Measurements from ENCODE around the gene TTC33. TPM values are rescaled to one million over a fixed set of nuclear protein-coding genes. Genes with fewer than 3 reads are reported as not detected.
"Not testable (repeated sequence)": the region's sequence is repeated elsewhere in the genome, so short reads cannot be mapped to it uniquely, and the experiment has no call there.

TTC33 gene
- total RNA-seq, 3 donors from 2014 or later, result 17.6 to 28.1 (median 18.4) TPM

DNA sequence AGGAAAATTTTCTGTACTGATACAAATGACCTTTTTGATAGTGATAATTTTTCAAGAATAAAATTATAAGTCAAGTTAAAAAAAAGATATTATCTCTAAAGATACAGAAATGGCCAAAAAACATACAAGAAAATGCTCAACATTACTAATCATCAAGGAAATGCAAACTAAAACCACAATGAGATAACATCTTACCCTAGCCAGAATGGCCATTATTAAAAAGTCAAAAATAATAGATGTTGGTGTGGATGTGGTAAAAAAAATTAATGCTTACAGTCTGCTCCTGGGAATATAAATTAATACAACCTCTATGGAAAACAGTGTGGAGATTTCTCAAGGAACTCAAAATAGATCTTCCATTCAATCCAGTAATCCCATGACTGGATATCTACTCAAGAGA is 99.0 kb downstream of the TTC33 start:
- Histone ChIP-seq H3K36me3 (no peaks in the 10 kb centered on the region), H3K4me3 (no peak overlapping the region), H3K27me3 (no peaks in the 10 kb centered on the region), H3K4me1 (no peaks in the 10 kb centered on the region), H3K9me3 (no peaks in the 10 kb centered on the region), H3K27ac (no peak overlapping the region)
- TF ChIP-seq, protein P1, sequence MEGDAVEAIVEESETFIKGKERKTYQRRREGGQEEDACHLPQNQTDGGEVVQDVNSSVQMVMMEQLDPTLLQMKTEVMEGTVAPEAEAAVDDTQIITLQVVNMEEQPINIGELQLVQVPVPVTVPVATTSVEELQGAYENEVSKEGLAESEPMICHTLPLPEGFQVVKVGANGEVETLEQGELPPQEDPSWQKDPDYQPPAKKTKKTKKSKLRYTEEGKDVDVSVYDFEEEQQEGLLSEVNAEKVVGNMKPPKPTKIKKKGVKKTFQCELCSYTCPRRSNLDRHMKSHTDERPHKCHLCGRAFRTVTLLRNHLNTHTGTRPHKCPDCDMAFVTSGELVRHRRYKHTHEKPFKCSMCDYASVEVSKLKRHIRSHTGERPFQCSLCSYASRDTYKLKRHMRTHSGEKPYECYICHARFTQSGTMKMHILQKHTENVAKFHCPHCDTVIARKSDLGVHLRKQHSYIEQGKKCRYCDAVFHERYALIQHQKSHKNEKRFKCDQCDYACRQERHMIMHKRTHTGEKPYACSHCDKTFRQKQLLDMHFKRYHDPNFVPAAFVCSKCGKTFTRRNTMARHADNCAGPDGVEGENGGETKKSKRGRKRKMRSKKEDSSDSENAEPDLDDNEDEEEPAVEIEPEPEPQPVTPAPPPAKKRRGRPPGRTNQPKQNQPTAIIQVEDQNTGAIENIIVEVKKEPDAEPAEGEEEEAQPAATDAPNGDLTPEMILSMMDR (IDR thresholded peaks at IDR 0.05), result no peak
- no peak for TF ChIP-seq POLR2AphosphoS5 (IDR thresholded peaks at IDR 0.05)
- no peak for TF ChIP-seq POLR2A (IDR thresholded peaks at IDR 0.05)
- intact Hi-C loops (cut with DNase I; ENCODE audit: low total_unique reads), result no loop called here
- no peak for DNase-seq (ENCODE audit: low spot score in 2 of 2)

DNA sequence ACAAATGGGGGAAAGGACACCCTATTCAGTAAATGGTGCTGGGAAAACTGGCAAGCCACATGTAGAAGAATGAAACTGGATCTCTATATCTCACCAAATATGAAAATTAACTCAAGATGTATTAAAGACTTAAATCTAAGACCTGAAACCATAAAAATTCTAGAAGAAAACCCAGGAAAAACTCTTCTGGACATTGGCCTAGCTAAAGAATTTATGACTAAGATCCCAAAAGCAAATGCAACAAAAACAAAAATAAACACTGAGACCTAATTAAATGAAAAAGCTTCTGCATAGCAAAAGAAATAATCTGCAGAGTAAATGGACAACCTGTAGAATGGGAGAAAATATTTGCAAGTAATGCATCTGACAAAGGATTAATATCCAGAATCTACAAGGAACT is 99.7 kb downstream of the TTC33 start:
- H3K9me3 ChIP-seq; DNase-seq (ENCODE audit: low spot score in 2 of 2); H3K4me1 ChIP-seq; H3K4me3 ChIP-seq; H3K27me3 ChIP-seq; intact Hi-C loops (cut with DNase I; ENCODE audit: low total_unique reads); H3K27ac ChIP-seq; H3K36me3 ChIP-seq: not testable (repeated sequence)

DNA sequence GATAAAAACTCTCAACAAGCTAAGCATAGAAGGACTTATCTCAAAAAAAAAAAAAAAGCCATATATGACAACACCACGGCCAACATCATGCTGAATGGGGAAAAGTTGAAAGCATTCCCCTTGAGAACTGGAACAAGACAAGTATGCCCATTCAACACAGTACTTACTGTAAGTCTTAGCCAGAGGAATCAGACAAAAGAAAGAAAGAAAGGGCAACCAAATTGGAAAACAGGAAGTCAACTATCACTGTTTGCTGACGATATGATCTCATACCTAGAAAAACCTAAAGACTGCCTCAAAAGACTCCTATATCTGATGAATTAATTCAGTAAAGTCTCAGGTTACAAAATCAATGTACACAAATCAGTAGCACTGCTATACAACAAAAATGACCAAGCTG is 100.6 kb downstream of the TTC33 start:
- no peak for DNase-seq (ENCODE audit: low spot score in 2 of 2)
- no peaks in the 10 kb centered on the region for H3K9me3 ChIP-seq
- H3K27ac ChIP-seq, result no peak overlapping the region
- H3K4me3 ChIP-seq, result no peak overlapping the region
- no peaks in the 10 kb centered on the region for H3K36me3 ChIP-seq
- TF ChIP-seq, protein P1 (IDR thresholded peaks at IDR 0.05), result no peak
- no peak for TF ChIP-seq POLR2A (IDR thresholded peaks at IDR 0.05)
- no peak for TF ChIP-seq POLR2AphosphoS5 (IDR thresholded peaks at IDR 0.05)
- H3K4me1 ChIP-seq, result no peaks in the 10 kb centered on the region
- intact Hi-C loops (cut with DNase I; ENCODE audit: low total_unique reads), result no loop called here
- no peaks in the 10 kb centered on the region for H3K27me3 ChIP-seq

DNA sequence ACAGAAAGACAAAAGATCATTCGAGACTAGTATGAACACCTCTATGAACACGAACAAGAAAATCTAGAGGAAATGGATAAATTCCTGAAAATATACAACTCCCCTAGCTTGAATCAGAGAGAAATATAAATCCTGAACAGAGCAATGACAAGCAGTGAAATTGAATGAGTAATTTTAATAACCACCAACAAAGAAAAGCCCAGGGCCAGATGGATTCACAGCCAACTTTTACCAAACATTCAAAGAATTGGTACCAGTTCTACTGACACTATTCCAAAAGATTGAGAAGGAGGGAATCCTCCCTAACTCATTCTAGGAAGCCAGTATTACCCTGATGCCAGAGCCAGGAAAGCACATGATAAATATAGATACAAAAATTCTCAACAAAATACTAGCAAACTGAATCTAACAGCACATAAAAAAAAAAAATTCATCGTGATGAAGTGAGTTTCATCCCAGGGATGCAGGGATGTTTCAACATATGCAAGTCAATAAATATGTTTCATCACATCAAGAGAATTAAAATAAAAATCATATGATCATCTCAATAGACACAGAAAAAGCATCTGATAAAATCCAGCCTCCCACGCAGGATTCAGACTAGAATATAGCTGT is 101.3 kb downstream of the TTC33 start:
- DNase-seq (ENCODE audit: low spot score in 2 of 2), result no peak
- no peaks in the 10 kb centered on the region for H3K9me3 ChIP-seq
- no peaks in the 10 kb centered on the region for H3K27me3 ChIP-seq
- TF ChIP-seq POLR2AphosphoS5 (IDR thresholded peaks at IDR 0.05) (no peak), POLR2A (IDR thresholded peaks at IDR 0.05) (no peak)
- TF ChIP-seq, protein P1 (IDR thresholded peaks at IDR 0.05), result no peak
- no peak overlapping the region for H3K27ac ChIP-seq
- intact Hi-C loops (cut with DNase I; ENCODE audit: low total_unique reads), result no loop called here
- H3K4me1 ChIP-seq, result no peaks in the 10 kb centered on the region
- H3K4me3 ChIP-seq, result no peak overlapping the region
- H3K36me3 ChIP-seq, result no peaks in the 10 kb centered on the region

DNA sequence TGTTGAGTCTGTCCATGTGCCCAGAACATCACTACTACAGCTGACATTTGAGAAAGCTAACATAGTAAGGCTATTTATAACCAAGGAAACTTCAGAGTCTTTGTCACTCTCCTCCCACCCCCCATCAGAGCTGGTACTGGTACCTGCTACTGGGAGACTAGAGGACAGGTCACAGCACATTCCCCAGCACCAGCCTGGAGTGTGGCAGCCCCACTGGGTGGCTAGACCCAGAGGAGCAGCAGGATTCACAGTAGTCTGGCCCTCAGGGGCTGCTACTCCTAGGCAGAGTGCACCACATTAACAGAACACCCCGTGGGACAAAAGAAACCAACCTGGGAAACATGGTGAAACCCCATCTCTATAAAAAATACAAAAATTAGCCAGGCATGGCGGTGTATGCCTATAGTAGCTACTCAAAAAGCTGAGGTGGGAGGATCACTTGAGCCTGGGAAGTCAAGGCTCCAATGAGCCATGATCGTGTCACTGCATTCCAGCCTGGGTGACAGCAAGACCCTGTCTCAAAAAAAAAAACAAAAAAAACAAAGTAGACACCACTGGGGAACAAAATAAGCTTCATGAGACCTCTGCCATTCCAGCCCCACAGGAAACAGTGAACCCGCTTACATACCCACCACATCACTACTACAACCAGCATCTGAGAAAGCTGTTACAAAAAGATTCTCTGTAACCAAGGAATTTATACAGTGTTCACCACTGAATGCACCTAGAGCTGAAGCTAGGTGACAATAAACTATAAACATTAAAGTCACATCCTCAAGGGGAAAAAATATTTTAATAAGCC is 102.3 kb downstream of the TTC33 start:
- Histone ChIP-seq H3K27ac (no peak overlapping the region), H3K4me3 (no peak overlapping the region), H3K4me1 (no peaks in the 10 kb centered on the region), H3K9me3 (no peaks in the 10 kb centered on the region), H3K27me3 (no peaks in the 10 kb centered on the region), H3K36me3 (no peaks in the 10 kb centered on the region)
- no peak for DNase-seq (ENCODE audit: low spot score in 2 of 2)
- intact Hi-C loops (cut with DNase I; ENCODE audit: low total_unique reads), result no loop called here
- TF ChIP-seq, protein P1 (IDR thresholded peaks at IDR 0.05), result no peak
- no peak for TF ChIP-seq POLR2AphosphoS5 (IDR thresholded peaks at IDR 0.05)
- no peak for TF ChIP-seq POLR2A (IDR thresholded peaks at IDR 0.05)
